Skeletal muscle cell (primary cell): ENCODE data around the gene BPIFB4.
"Not testable (repeated sequence)": the region's sequence is repeated elsewhere in the genome, so short reads cannot be mapped to it uniquely, and the experiment has no call there.

Experiments
- DNase-seq: peaks from one replicate; pipeline ENCODE4 v3.0.0-alpha.2; 2010; ENCODE audit warnings: low read depth
- H3K4me3 ChIP-seq: 2 replicates; pipeline ENCODE4 v1.5.1; 2011; ENCODE audit warnings: low read depth, mild to moderate bottlenecking, control low read depth, low read length, moderate library complexity

BPIFB4 gene

GRCh38 chr20:33110147-33110825 lies 30.8 kb downstream of the BPIFB4 start:
- no peak overlapping the region for H3K4me3 ChIP-seq
- DNase-seq, result no peak

- DNase-seq, result no peak
- no peak overlapping the region for H3K4me3 ChIP-seq
These were observed 31.9 kb downstream of the BPIFB4 start for GRCh38 chr20:33111306-33111705.

- no peak overlapping the region for H3K4me3 ChIP-seq
- no peak for DNase-seq
These were observed 33.3 kb downstream of the BPIFB4 start for GRCh38 chr20:33112547-33113386.

GRCh38 chr20:33113387-33113908 lies 34.0 kb downstream of the BPIFB4 start:
- no peak for DNase-seq
- H3K4me3 ChIP-seq, result no peak overlapping the region

- DNase-seq, H3K4me3 ChIP-seq: not testable (repeated sequence)
These were observed 36.1 kb downstream of the BPIFB4 start for GRCh38 chr20:33115501-33115900.

- DNase-seq, result no peak
- no peak overlapping the region for H3K4me3 ChIP-seq
These were observed 40.6 kb downstream of the BPIFB4 start for GRCh38 chr20:33119725-33120720.

GRCh38 chr20:33120934-33121333 lies 41.5 kb downstream of the BPIFB4 start:
- no peak overlapping the region for H3K4me3 ChIP-seq
- no peak for DNase-seq

GRCh38 chr20:33122297-33122696 lies 42.9 kb downstream of the BPIFB4 start:
- not testable (repeated sequence) for H3K4me3 ChIP-seq, DNase-seq

- no peak for DNase-seq
- no peak overlapping the region for H3K4me3 ChIP-seq
These were observed 44.8 kb downstream of the BPIFB4 start for GRCh38 chr20:33124261-33124660.

- no peak overlapping the region for H3K4me3 ChIP-seq
- no peak for DNase-seq
These were observed 45.6 kb downstream of the BPIFB4 start for GRCh38 chr20:33124994-33125393.

- H3K4me3 ChIP-seq, result no peak overlapping the region
- DNase-seq, result no peak
These were observed 46.5 kb downstream of the BPIFB4 start for GRCh38 chr20:33125983-33126382.

- no peak overlapping the region for H3K4me3 ChIP-seq
- no peak for DNase-seq
These were observed 48.1 kb downstream of the BPIFB4 start for GRCh38 chr20:33127422-33128097.

GRCh38 chr20:33130568-33131061 lies 51.2 kb downstream of the BPIFB4 start:
- H3K4me3 ChIP-seq, result no peak overlapping the region

GRCh38 chr20:33131949-33132473 lies 52.6 kb downstream of the BPIFB4 start:
- DNase-seq, result no peak
- no peak overlapping the region for H3K4me3 ChIP-seq

More at GRCh38 chr20:33130568-33131061, 51.2 kb downstream of the BPIFB4 start:
- peak; percentile 5 for DNase-seq

- no peak overlapping the region for H3K4me3 ChIP-seq
- DNase-seq, result no peak
These were observed 53.3 kb downstream of the BPIFB4 start for GRCh38 chr20:33132513-33133372.

- DNase-seq, result no peak
- H3K4me3 ChIP-seq, result no peak overlapping the region
These were observed 54.0 kb downstream of the BPIFB4 start for GRCh38 chr20:33133373-33133941.

GRCh38 chr20:33137195-33137594 lies 57.8 kb downstream of the BPIFB4 start:
- no peak overlapping the region for H3K4me3 ChIP-seq
- DNase-seq, result no peak
